ENCODE results near the gene SLC7A5. TPM values are rescaled to one million over a fixed set of nuclear protein-coding genes. Genes with fewer than 3 reads are reported as not detected.
A peak's percentile ranks its signal among the peaks of the same experiment; 100 is the strongest.
"Not testable (repeated sequence)": the region's sequence is repeated elsewhere in the genome, so short reads cannot be mapped to it uniquely, and the experiment has no call there.

SLC7A5 gene
- total RNA-seq, 1 donor from 2014 or later: 271 TPM

GRCh38 chr16:87864331-87864989 lies 4.8 kb downstream of the SLC7A5 start:
- peak overlapping the region; percentile 76 for H3K27ac Mint-ChIP-seq
- peak overlapping the region; percentile 80 for H3K4me3 Mint-ChIP-seq (ENCODE audit: low read depth)
- no peaks in the 10 kb centered on the region for H3K27me3 Mint-ChIP-seq (ENCODE audit: low read depth)
- no peak for DNase-seq (ENCODE audit: low spot score)
- intact Hi-C loops (cut with micrococcal nuclease): no loop called here
- peaks cover 45% of the 10 kb centered on the region for H3K4me1 Mint-ChIP-seq (ENCODE audit: low read depth)
- peaks cover 81% of the 10 kb centered on the region for H3K36me3 Mint-ChIP-seq (ENCODE audit: low read depth)
- H3K9me3 Mint-ChIP-seq: no peaks in the 10 kb centered on the region

DNA sequence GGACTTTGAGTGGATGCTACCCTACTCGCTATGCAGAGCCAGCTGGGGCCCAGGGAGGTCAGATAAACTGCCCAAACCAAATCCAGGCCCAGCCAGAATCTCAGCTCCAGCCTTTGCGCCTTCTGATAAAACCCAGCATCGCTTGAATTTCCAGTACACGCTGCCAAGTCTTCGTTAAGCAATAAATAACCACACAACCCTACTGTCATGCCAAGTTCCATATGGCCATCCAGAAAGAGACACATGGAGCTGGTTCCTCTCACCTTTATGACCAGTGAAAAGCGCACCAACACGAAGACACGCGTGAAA lies 6.0 kb downstream of the SLC7A5 start:
- H3K9me3 Mint-ChIP-seq; H3K27me3 Mint-ChIP-seq (ENCODE audit: low read depth); H3K4me3 Mint-ChIP-seq (ENCODE audit: low read depth); intact Hi-C loops (cut with micrococcal nuclease); DNase-seq (ENCODE audit: low spot score): not testable (repeated sequence)
- Mint-ChIP-seq H3K36me3 (ENCODE audit: low read depth) (peaks cover 89% of the 10 kb centered on the region), H3K27ac (peak overlapping the region; percentile 49), H3K4me1 (ENCODE audit: low read depth) (peaks cover 49% of the 10 kb centered on the region)

- H3K27ac Mint-ChIP-seq; intact Hi-C loops (cut with micrococcal nuclease); H3K9me3 Mint-ChIP-seq; DNase-seq (ENCODE audit: low spot score); H3K27me3 Mint-ChIP-seq (ENCODE audit: low read depth): not testable (repeated sequence)
- Mint-ChIP-seq H3K36me3 (ENCODE audit: low read depth) (peaks cover 89% of the 10 kb centered on the region), H3K4me1 (ENCODE audit: low read depth) (peaks cover 55% of the 10 kb centered on the region), H3K4me3 (ENCODE audit: low read depth) (peak overlapping the region; percentile 42)
Observed at GRCh38 chr16:87862597-87863326, 6.5 kb downstream of the SLC7A5 start.

DNA sequence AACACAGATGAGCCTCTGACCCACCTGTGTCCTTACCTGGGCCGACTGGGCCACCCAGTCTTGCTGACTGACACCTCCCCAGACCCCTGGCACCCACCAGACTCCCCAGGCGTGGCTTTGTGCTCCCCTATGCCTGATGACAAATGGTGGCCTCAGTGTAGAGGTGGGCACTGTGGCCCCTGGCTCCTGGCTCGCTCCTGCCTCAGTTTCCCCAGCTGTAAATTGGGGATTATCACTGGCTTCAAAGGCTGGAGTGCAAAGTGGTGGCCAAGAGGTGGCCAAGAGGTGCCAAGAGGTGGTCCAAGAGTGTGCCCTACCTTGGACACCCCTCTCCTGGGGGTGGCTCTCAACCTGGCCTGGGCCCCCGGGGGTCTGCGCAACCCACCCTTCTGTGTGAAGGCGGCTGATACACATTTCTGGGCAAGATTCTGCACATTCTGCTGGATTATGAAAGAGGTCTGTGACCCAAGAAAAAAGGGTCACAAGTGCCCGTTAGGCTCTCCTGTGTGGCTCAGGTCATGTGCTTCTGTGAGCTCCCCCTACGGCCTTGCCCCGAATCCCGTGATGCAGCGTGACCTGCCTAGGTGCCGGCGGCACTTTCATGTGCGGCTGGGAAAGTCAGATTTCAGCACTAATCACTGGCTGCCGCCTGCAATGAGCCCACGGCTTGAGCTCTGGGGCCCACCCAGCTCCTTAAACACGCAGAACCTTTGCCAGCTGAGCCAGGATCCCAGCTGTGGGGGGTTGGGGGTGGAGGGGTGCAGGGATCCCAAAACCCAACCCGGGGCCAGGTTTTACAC lies 7.8 kb downstream of the SLC7A5 start:
- H3K27me3 Mint-ChIP-seq (ENCODE audit: low read depth); H3K27ac Mint-ChIP-seq; DNase-seq (ENCODE audit: low spot score); H3K9me3 Mint-ChIP-seq; intact Hi-C loops (cut with micrococcal nuclease): not testable (repeated sequence)
- Mint-ChIP-seq H3K4me1 (ENCODE audit: low read depth) (peaks cover 61% of the 10 kb centered on the region), H3K36me3 (ENCODE audit: low read depth) (peaks cover 89% of the 10 kb centered on the region), H3K4me3 (ENCODE audit: low read depth) (peak overlapping the region; percentile 33)

- no peak for DNase-seq (ENCODE audit: low spot score)
- peak overlapping the region; percentile 46 for H3K27ac Mint-ChIP-seq
- H3K27me3 Mint-ChIP-seq (ENCODE audit: low read depth): no peaks in the 10 kb centered on the region
- H3K9me3 Mint-ChIP-seq: no peaks in the 10 kb centered on the region
- intact Hi-C loops (cut with micrococcal nuclease): no loop called here
- H3K4me3 Mint-ChIP-seq (ENCODE audit: low read depth): peak overlapping the region; percentile 49
- peaks cover 61% of the 10 kb centered on the region for H3K4me1 Mint-ChIP-seq (ENCODE audit: low read depth)
- peaks cover 85% of the 10 kb centered on the region for H3K36me3 Mint-ChIP-seq (ENCODE audit: low read depth)
Observed at GRCh38 chr16:87860553-87861299, 8.6 kb downstream of the SLC7A5 start.

GRCh38 chr16:87858151-87858993 lies 10.9 kb downstream of the SLC7A5 start:
- peak overlapping the region; percentile 60 for H3K4me3 Mint-ChIP-seq (ENCODE audit: low read depth)
- intact Hi-C loops (cut with micrococcal nuclease); H3K27me3 Mint-ChIP-seq (ENCODE audit: low read depth); H3K9me3 Mint-ChIP-seq; DNase-seq (ENCODE audit: low spot score): not testable (repeated sequence)
- peak overlapping the region; percentile 58 for H3K27ac Mint-ChIP-seq
- peaks cover 60% of the 10 kb centered on the region for H3K4me1 Mint-ChIP-seq (ENCODE audit: low read depth)
- peaks cover 83% of the 10 kb centered on the region for H3K36me3 Mint-ChIP-seq (ENCODE audit: low read depth)

DNA sequence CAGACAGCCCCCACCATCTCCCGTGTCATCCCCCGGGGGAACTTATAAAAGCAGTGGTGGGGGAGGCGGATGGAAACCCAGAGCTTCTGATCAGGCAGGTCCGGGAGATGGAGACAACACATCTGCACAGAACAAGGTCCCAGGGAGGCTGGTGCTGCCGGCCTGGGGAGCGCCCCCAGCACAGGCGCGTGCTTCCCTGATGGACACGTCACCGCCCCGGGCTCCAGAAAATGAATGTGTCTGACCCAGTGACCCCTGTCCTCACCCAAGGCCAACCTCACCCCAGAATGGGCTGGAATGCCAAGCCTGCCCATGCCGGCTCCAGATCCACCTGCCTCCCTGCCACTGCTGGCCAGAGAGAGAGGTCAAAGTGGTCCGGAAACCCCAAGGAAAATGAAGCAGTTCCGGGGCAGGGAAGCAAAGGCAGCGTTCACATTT lies 12.5 kb downstream of the SLC7A5 start:
- Mint-ChIP-seq H3K4me1 (ENCODE audit: low read depth) (peaks cover 60% of the 10 kb centered on the region), H3K27ac (peak overlapping the region; percentile 81), H3K4me3 (ENCODE audit: low read depth) (peak overlapping the region; percentile 60), H3K36me3 (ENCODE audit: low read depth) (peaks cover 86% of the 10 kb centered on the region), H3K9me3 (no peaks in the 10 kb centered on the region), H3K27me3 (ENCODE audit: low read depth) (no peaks in the 10 kb centered on the region)
- intact Hi-C loops (cut with micrococcal nuclease): loop anchor here (1.0 kb wide), 1 partner anchor 9 kb away; no protein-coding TSS in a partner anchor
- DNase-seq (ENCODE audit: low spot score): no peak

GRCh38 chr16:87855852-87856715 lies 13.2 kb downstream of the SLC7A5 start:
- intact Hi-C loops (cut with micrococcal nuclease): loop anchor here (1.0 kb wide), 1 partner anchor 10 kb away; no protein-coding TSS in a partner anchor
- Mint-ChIP-seq H3K27ac (peak overlapping the region; percentile 81), H3K27me3 (ENCODE audit: low read depth) (no peaks in the 10 kb centered on the region), H3K36me3 (ENCODE audit: low read depth) (peaks cover 87% of the 10 kb centered on the region), H3K9me3 (no peaks in the 10 kb centered on the region), H3K4me3 (ENCODE audit: low read depth) (peak overlapping the region; percentile 60), H3K4me1 (ENCODE audit: low read depth) (peaks cover 57% of the 10 kb centered on the region)
- peak; percentile 29 for DNase-seq (ENCODE audit: low spot score)

DNA sequence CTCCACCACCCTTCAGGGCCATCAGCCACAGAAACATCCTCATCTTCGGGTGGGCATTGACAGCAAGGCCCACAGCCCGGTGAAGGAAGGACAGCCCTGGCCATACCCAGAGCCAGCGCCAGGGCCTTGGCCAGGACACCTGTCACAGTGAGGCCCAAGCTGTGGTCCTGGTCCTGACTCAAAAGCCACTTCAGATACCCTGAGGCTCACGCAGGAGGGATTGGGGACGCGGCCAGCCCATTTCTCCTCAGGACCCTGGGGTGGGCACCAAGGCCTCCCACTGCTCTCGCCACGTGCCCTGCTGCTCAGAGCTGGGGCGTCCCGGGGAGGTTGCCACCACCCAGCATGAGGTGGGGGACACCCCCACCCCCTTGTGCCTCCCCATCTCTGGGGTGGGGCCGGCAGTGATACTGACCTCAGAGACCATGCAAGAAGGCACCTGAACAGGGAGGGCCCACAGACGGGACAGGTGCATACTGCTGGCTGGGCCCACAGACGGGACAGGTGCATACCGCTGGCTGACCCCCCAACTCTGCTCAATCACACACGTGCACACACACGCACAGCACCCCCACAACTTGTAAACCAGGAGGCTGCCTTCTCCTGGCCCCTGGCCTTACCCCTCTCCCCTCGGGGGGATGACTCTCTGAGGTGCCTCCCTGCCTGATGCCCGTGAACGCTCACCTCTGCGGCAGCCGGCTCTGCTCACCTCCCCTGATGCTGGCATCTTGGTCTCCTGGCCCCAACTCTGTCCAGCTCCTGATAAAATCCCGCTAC lies 14.2 kb downstream of the SLC7A5 start:
- H3K4me3 Mint-ChIP-seq (ENCODE audit: low read depth): peak overlapping the region; percentile 33
- H3K27ac Mint-ChIP-seq: peak overlapping the region; percentile 63
- H3K36me3 Mint-ChIP-seq (ENCODE audit: low read depth): peaks cover 87% of the 10 kb centered on the region
- DNase-seq (ENCODE audit: low spot score): no peak
- H3K4me1 Mint-ChIP-seq (ENCODE audit: low read depth): peaks cover 57% of the 10 kb centered on the region
- no peaks in the 10 kb centered on the region for H3K27me3 Mint-ChIP-seq (ENCODE audit: low read depth)
- H3K9me3 Mint-ChIP-seq: no peaks in the 10 kb centered on the region
- intact Hi-C loops (cut with micrococcal nuclease): no loop called here

GRCh38 chr16:87854053-87854906 lies 15.0 kb downstream of the SLC7A5 start:
- intact Hi-C loops (cut with micrococcal nuclease): no loop called here
- peak overlapping the region; percentile 74 for H3K4me3 Mint-ChIP-seq (ENCODE audit: low read depth)
- H3K4me1 Mint-ChIP-seq (ENCODE audit: low read depth): peaks cover 56% of the 10 kb centered on the region
- H3K9me3 Mint-ChIP-seq: no peaks in the 10 kb centered on the region
- no peak for DNase-seq (ENCODE audit: low spot score)
- no peaks in the 10 kb centered on the region for H3K27me3 Mint-ChIP-seq (ENCODE audit: low read depth)
- peaks cover 88% of the 10 kb centered on the region for H3K36me3 Mint-ChIP-seq (ENCODE audit: low read depth)
- H3K27ac Mint-ChIP-seq: peak overlapping the region; percentile 94

Data from activated T-helper 2 cell treated with anti-CD3 and anti-CD28 coated beads, Interferon-gamma antibody, Interleukin-2, Interleukin-4, amounts not matched to agents 10 μg/mL and 5 μg/mL and 100 μg/mL, durations not matched to agents 14 hours and 24 hours and 36 hours (primary cell).